Activated naive CD4-positive, alpha-beta T cell treated with anti-CD3 and anti-CD28 coated beads, Interleukin-2, amount 10 ng/mL, durations not matched to agents 7 days and 5 days (primary cell): Measurements from ENCODE around the gene JAG1.
"Not testable (repeated sequence)": the region's sequence is repeated elsewhere in the genome, so short reads cannot be mapped to it uniquely, and the experiment has no call there.

Source experiments
- CTCF ChIA-PET: fragments of 350-600 bp; sonication (Branson Sonifier 250); formaldehyde crosslinking; loops from one replicate; lab custom pipeline; 2021; ENCODE audit warnings: antibody characterized with exemption; lab: Charles Lee
- DNase-seq: peaks from one replicate; pipeline ENCODE4 v3.0.0-alpha.2; 2020
- H3K27ac Mint-ChIP-seq: one replicate; pipeline ENCODE4 v1.8.0; 2021; ENCODE audit warnings: mild to moderate bottlenecking, moderate library complexity, mixed read lengths
- H3K27me3 Mint-ChIP-seq: one replicate; pipeline ENCODE4 v1.8.0; 2021; ENCODE audit warnings: mild to moderate bottlenecking, mixed read lengths
- H3K36me3 Mint-ChIP-seq: one replicate; pipeline ENCODE4 v1.8.0; 2021; ENCODE audit warnings: mixed read lengths
- H3K4me1 Mint-ChIP-seq: one replicate; pipeline ENCODE4 v1.8.0; 2021; ENCODE audit warnings: mixed read lengths
- H3K4me3 Mint-ChIP-seq: one replicate; pipeline ENCODE4 v1.8.0; 2021; ENCODE audit warnings: mild to moderate bottlenecking, moderate library complexity, mixed read lengths
- H3K9me3 Mint-ChIP-seq: one replicate; pipeline ENCODE4 v1.8.0; 2021; ENCODE audit warnings: mixed read lengths

Gene JAG1

GRCh38 chr20:10603378-10603777, 70.4 kb downstream of the JAG1 start:
- CTCF ChIA-PET, result no interaction called here
- H3K36me3 Mint-ChIP-seq, result peaks cover 16% of the 10 kb centered on the region
- no peaks in the 10 kb centered on the region for H3K9me3 Mint-ChIP-seq
- no peak overlapping the region for H3K27ac Mint-ChIP-seq
- H3K27me3 Mint-ChIP-seq, result no peaks in the 10 kb centered on the region
- no peaks in the 10 kb centered on the region for H3K4me1 Mint-ChIP-seq
- no peak for DNase-seq
- no peak overlapping the region for H3K4me3 Mint-ChIP-seq

DNA sequence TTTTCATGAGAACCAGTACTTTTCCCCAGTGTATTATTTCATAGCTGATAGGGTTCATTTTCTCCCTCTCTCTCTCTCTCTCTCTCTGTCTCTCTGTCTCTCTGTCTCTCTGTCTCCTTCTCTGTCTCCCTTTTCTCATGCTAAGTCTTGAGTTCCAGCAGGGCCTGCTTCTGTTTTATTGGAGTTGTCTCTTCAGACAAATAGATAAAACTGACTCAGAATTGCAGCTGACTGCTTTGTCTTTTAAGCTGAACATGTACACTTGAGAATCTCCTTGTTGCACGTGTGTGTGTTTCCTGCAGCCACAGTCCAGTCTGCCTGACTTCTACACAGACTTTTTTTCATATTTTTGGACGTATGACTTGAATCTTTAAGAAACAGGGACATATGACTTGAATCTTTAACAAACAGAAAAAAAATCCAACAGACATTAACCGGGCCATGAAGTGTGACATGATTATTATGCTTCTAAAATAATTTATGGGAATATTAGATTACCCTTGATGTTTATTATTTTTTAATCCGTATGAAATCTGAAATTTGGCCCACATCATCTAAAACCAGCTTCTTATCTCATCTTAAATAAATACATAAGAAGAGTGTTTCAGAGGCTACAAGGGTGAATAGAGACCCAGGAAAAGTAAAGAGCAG, 71.5 kb downstream of the JAG1 start:
- DNase-seq, result no peak
- H3K9me3 Mint-ChIP-seq, result no peaks in the 10 kb centered on the region
- no peaks in the 10 kb centered on the region for H3K27me3 Mint-ChIP-seq
- H3K27ac Mint-ChIP-seq, result no peak overlapping the region
- H3K4me3 Mint-ChIP-seq, result no peak overlapping the region
- H3K4me1 Mint-ChIP-seq, result no peaks in the 10 kb centered on the region
- H3K36me3 Mint-ChIP-seq, result peaks cover 16% of the 10 kb centered on the region
- CTCF ChIA-PET, result no interaction called here

DNA sequence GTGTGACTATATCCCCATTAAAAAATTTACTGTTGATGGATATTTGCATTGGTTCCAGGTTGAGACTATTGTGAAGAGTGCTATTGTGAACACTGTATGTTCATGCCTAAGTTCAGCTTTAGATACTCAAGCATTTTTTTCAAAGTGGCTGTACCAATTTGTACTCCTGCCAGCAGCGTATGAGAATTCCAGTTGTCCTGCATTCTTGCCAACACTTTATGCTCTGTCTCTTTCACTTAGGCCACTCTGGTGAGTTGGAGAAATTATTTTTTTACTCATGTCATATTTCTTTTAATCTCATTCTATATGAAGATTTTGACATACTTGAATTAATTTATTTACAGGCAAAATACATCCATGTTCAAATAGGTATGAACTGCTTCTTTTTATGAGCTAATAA, 76.2 kb downstream of the JAG1 start:
- no peaks in the 10 kb centered on the region for H3K4me1 Mint-ChIP-seq
- H3K9me3 Mint-ChIP-seq, result no peaks in the 10 kb centered on the region
- peaks cover 9% of the 10 kb centered on the region for H3K36me3 Mint-ChIP-seq
- H3K27me3 Mint-ChIP-seq, result no peaks in the 10 kb centered on the region
- H3K4me3 Mint-ChIP-seq, result no peak overlapping the region
- no peak overlapping the region for H3K27ac Mint-ChIP-seq
- DNase-seq, result no peak
- CTCF ChIA-PET, result no interaction called here

DNA sequence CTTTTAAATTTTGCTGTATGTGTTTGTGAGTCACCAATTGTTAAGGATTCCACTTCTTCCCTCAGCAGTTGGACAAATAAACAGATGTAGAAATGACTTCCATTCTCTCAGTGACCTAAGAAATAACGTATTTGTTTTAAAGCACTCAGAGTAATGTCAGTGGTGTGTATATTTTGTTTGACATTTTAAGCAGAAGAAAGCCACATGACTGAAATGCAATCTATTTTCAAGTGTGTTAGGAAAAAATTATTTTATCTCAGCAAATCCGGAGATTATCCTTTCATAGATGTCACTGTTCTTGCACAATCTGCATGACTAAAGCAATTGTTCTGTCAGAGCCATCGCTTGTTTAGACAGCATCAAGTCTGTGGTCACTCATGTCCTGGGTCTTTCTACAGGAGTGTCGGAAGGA, 77.1 kb downstream of the JAG1 start:
- H3K27ac Mint-ChIP-seq, result no peak overlapping the region
- no peak overlapping the region for H3K4me3 Mint-ChIP-seq
- no peaks in the 10 kb centered on the region for H3K9me3 Mint-ChIP-seq
- H3K36me3 Mint-ChIP-seq, result peaks cover 4% of the 10 kb centered on the region
- H3K4me1 Mint-ChIP-seq, result no peaks in the 10 kb centered on the region
- CTCF ChIA-PET, result no interaction called here
- no peaks in the 10 kb centered on the region for H3K27me3 Mint-ChIP-seq
- no peak for DNase-seq

GRCh38 chr20:10595985-10596384, 77.8 kb downstream of the JAG1 start:
- no peak for DNase-seq
- H3K4me3 Mint-ChIP-seq, result no peak overlapping the region

DNA sequence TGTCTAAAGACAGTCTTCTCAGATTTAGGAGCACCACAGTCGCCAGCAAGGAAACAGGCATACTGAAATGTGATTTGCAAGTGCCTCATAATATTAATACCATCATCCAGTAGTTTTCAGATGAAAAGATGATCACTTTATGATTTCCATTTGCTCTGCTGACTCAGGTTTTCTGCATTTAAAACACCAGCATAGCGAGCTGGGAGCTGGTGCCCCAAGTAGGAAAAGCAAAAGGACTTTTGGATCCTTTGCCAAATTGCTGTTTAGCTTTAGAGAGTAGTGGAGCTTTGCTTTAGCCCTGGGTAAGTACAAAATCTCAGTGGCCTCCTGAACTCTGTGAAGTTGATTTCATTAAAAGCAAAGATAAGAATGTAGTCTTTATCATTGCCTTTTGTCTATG, 78.5 kb downstream of the JAG1 start:
- H3K27me3 Mint-ChIP-seq, result no peaks in the 10 kb centered on the region
- no peaks in the 10 kb centered on the region for H3K4me1 Mint-ChIP-seq
- H3K4me3 Mint-ChIP-seq, result no peak overlapping the region
- CTCF ChIA-PET, result no interaction called here
- H3K9me3 Mint-ChIP-seq, result no peaks in the 10 kb centered on the region
- no peak for DNase-seq
- peaks cover 2% of the 10 kb centered on the region for H3K36me3 Mint-ChIP-seq
- H3K27ac Mint-ChIP-seq, result no peak overlapping the region

More at GRCh38 chr20:10595985-10596384, 77.8 kb downstream of the JAG1 start:
- Mint-ChIP-seq H3K9me3 (no peaks in the 10 kb centered on the region), H3K27ac (no peak overlapping the region), H3K36me3 (peaks cover 2% of the 10 kb centered on the region), H3K27me3 (no peaks in the 10 kb centered on the region), H3K4me1 (no peaks in the 10 kb centered on the region)
- CTCF ChIA-PET, result no interaction called here

DNA sequence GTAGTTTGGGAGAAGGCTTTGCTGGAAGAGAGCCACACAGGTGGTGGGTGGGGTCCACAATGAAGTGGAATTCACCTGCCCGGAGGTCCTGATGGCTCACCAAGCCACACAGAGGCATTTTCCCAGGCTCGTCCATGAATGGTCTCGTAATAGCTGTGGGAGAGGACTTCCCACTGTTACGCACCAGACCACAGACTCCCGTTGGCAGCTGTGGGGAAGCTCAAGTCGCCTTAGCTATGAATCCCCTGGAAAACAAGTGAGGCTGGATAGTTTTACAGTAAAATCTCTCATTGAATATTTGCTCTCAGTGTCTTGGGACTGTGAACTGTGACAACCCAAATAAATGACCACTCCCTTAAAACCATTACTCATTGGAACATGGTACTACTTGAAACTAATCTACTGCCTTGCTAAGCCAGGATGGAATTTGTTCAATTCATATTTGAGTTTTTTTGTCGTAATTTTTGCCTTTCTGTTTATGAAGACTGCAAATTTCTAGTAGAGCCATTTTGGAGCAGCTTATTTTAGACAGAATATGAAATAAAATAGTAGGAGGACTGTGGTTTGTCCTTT, 79.4 kb downstream of the JAG1 start:
- DNase-seq, result no peak
- no peaks in the 10 kb centered on the region for H3K4me1 Mint-ChIP-seq
- H3K36me3 Mint-ChIP-seq, result peaks cover 2% of the 10 kb centered on the region
- no peak overlapping the region for H3K4me3 Mint-ChIP-seq
- CTCF ChIA-PET, result no interaction called here
- no peaks in the 10 kb centered on the region for H3K9me3 Mint-ChIP-seq
- no peak overlapping the region for H3K27ac Mint-ChIP-seq
- no peaks in the 10 kb centered on the region for H3K27me3 Mint-ChIP-seq

DNA sequence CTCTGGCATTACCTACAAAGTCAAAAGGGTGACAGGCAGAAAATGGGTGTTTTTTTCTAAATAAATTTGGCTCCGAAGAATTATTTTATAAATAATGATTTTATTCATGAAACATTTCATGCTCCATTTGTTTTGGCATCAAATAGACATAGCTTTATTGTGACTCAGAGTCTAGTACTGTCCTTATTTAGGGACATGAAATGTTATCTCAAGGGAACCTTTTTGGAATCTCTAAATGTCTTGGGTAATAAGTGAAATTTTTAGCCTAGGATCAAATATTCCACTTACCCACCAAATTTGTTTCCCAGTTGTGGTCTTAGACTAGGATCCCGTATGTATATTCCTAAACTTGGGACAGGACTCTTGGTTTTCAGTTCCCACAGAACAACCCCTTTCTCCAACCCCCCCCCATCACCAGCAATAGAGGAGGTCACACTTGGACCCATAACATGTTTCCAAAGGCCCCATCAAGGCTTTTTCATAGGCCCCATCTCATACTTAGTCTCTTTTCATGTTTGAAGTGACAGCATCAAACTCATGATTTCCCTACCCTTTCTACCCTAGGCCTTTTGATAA, 81.8 kb downstream of the JAG1 start:
- no peak overlapping the region for H3K27ac Mint-ChIP-seq
- CTCF ChIA-PET, result interaction anchor here (0.7 kb wide), 1 partner anchor 13 kb away, joined by 3 read pairs; no protein-coding TSS in a partner anchor
- H3K9me3 Mint-ChIP-seq, result no peaks in the 10 kb centered on the region
- H3K36me3 Mint-ChIP-seq, result no peaks in the 10 kb centered on the region
- no peak overlapping the region for H3K4me3 Mint-ChIP-seq
- no peaks in the 10 kb centered on the region for H3K4me1 Mint-ChIP-seq
- DNase-seq, result no peak
- no peaks in the 10 kb centered on the region for H3K27me3 Mint-ChIP-seq

GRCh38 chr20:10590950-10591671, 82.7 kb downstream of the JAG1 start:
- no peak overlapping the region for H3K4me3 Mint-ChIP-seq
- DNase-seq, result no peak
- H3K27ac Mint-ChIP-seq, result no peak overlapping the region
- H3K27me3 Mint-ChIP-seq, result no peaks in the 10 kb centered on the region
- H3K9me3 Mint-ChIP-seq, result no peaks in the 10 kb centered on the region
- no peaks in the 10 kb centered on the region for H3K36me3 Mint-ChIP-seq
- no peaks in the 10 kb centered on the region for H3K4me1 Mint-ChIP-seq
- CTCF ChIA-PET, result no interaction called here

- CTCF ChIA-PET, DNase-seq, H3K4me1 Mint-ChIP-seq, H3K27me3 Mint-ChIP-seq, H3K36me3 Mint-ChIP-seq, H3K9me3 Mint-ChIP-seq, H3K27ac Mint-ChIP-seq, H3K4me3 Mint-ChIP-seq: not testable (repeated sequence)
Measured at GRCh38 chr20:10590446-10590845, 83.4 kb downstream of the JAG1 start.
